ENCODE results near the gene APOB. TPM values are rescaled to one million over a fixed set of nuclear protein-coding genes. Genes with fewer than 3 reads are reported as not detected.

APOB gene
- total and polyA plus RNA-seq, 2 donors: 0.07 to 0.09 TPM

DNA sequence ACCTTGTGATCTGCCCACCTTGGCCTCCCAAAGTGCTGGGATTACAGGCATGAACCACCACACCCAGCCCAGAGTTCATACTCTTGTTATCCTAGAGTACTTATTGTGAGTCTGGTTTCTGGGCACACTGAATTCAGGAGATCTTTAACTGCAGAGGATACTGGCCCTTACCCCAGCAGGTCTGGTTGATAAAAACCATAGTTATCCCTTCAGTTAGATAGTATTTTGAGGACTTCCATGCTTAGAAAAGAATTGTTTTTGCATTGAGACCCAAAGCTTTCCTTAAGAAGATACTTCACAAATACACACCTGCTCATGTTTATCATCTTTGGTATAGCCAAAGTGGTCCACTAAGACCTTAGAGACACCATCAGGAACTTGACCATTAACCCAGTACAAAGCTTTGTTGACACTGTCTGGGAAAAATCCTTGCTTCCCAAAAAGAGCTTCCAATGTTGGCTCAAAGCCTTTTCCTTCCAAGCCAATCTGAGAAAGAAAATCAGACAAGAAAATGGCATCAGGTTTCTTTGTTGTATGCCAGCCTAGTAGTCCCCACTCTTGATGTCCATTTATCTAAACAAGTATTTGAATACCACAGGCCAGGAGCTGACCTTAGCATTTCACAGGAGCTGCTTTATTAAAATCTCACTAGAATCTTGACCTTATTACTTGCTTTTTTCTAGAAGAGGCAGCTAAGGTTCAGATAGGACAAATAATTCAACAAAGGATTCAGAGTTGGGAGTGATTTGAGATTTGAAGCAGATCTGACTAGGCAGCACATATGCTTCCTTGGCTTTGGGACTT is 17.2 kb downstream of the APOB start:
- Histone ChIP-seq H3K27me3 (ENCODE audit: control insufficient read depth in 2 of 2, insufficient read depth in 1 of 2, low read length in 1 of 2) (no peaks in the 10 kb centered on the region), H3K4me1 (ENCODE audit: control insufficient read depth in 2 of 2, insufficient read depth in 2 of 2, low read length in 2 of 2) (no peaks in the 10 kb centered on the region), H3K36me3 (ENCODE audit: control insufficient read depth in 2 of 2, insufficient read depth in 2 of 2, low read length in 1 of 2) (no peaks in the 10 kb centered on the region), H3K27ac (ENCODE audit: low read depth in 1 of 2, low read length in 1 of 2) (no peak overlapping the region), H3K9me3 (ENCODE audit: control insufficient read depth in 2 of 2, insufficient read depth in 1 of 2, low read length in 1 of 2) (no peaks in the 10 kb centered on the region), H3K4me3 (ENCODE audit: low read length in 2 of 2) (no peak overlapping the region)
- no peak for DNase-seq (ENCODE audit: low read depth in 6 of 9, low spot score in 9 of 9)

- no peaks in the 10 kb centered on the region for H3K4me1 ChIP-seq (ENCODE audit: control insufficient read depth in 2 of 2, insufficient read depth in 2 of 2, low read length in 2 of 2)
Observed at GRCh38 chr2:21025690-21026478, 18.0 kb downstream of the APOB start.

DNA sequence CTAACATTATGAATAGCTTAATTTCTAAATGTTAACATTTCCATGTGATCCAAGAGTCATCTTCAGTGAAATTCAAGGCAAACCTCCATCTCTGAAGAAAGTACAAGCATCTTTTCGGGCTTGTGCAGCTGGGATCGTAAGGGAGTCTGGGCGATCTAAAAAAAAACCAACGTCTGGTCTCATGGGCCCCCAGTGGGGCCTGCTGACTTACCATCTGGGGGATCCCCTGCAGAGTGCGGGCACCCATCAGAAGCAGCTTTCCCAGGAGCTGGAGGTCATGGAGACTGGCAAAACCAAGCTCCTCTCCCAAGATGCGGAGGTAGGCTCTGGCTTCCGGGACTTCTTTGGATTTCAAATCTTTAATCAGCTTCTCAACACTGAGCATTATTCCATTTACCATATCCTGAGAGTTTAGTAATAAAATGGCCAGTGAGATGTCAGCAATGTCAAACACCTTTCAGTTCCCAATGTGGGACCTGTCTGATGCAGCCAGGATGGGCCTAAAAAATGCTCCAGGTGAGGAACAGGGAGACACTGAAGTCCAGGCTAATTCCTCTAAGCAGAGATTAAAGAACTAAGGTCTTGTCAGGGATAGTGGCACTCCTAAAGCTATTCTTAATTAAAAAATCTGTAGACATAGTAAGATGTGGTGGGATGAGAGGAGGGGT is 19.0 kb downstream of the APOB start:
- no peaks in the 10 kb centered on the region for H3K36me3 ChIP-seq (ENCODE audit: control insufficient read depth in 2 of 2, insufficient read depth in 2 of 2, low read length in 1 of 2)
- no peaks in the 10 kb centered on the region for H3K9me3 ChIP-seq (ENCODE audit: control insufficient read depth in 2 of 2, insufficient read depth in 1 of 2, low read length in 1 of 2)
- no peaks in the 10 kb centered on the region for H3K27me3 ChIP-seq (ENCODE audit: control insufficient read depth in 2 of 2, insufficient read depth in 1 of 2, low read length in 1 of 2)
- no peak overlapping the region for H3K27ac ChIP-seq (ENCODE audit: low read depth in 1 of 2, low read length in 1 of 2)
- no peak overlapping the region for H3K4me3 ChIP-seq (ENCODE audit: low read length in 2 of 2)
- H3K4me1 ChIP-seq (ENCODE audit: control insufficient read depth in 2 of 2, insufficient read depth in 2 of 2, low read length in 2 of 2): no peaks in the 10 kb centered on the region
- DNase-seq (ENCODE audit: low read depth in 6 of 9, low spot score in 9 of 9): no peak
- WGBS: 94% methylated on average over 7 of the region's 7 CpGs

More at GRCh38 chr2:21025690-21026478, 18.0 kb downstream of the APOB start:
- no peak for DNase-seq (ENCODE audit: low read depth in 6 of 9, low spot score in 9 of 9)
- 89% methylated on average over 11 of the region's 11 CpGs for WGBS
- Histone ChIP-seq H3K9me3 (ENCODE audit: control insufficient read depth in 2 of 2, insufficient read depth in 1 of 2, low read length in 1 of 2) (no peaks in the 10 kb centered on the region), H3K4me3 (ENCODE audit: low read length in 2 of 2) (no peak overlapping the region), H3K36me3 (ENCODE audit: control insufficient read depth in 2 of 2, insufficient read depth in 2 of 2, low read length in 1 of 2) (no peaks in the 10 kb centered on the region), H3K27me3 (ENCODE audit: control insufficient read depth in 2 of 2, insufficient read depth in 1 of 2, low read length in 1 of 2) (no peaks in the 10 kb centered on the region), H3K27ac (ENCODE audit: low read depth in 1 of 2, low read length in 1 of 2) (no peak overlapping the region)

DNA sequence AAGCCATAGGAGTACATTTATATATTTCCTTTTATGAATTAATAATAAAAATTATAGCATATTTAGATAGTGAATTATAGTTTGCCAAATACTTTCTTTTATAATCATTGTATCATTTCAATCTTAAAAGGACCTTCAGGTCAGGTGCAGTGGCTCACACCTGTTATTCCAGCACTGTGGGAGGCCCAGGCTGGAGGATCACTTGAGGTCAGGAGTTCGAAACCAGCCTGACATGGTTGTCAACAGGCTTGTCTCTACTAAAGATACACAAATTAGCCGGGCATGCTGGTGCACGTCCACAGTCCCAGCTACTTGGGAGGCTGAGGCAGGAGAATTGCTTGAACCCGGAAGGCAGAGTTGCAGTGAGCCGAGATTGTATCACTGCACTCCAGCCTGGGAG is 19.7 kb downstream of the APOB start:
- Histone ChIP-seq H3K4me3 (ENCODE audit: low read length in 2 of 2) (no peak overlapping the region), H3K27ac (ENCODE audit: low read depth in 1 of 2, low read length in 1 of 2) (no peak overlapping the region), H3K36me3 (ENCODE audit: control insufficient read depth in 2 of 2, insufficient read depth in 2 of 2, low read length in 1 of 2) (no peaks in the 10 kb centered on the region), H3K27me3 (ENCODE audit: control insufficient read depth in 2 of 2, insufficient read depth in 1 of 2, low read length in 1 of 2) (no peaks in the 10 kb centered on the region), H3K4me1 (ENCODE audit: control insufficient read depth in 2 of 2, insufficient read depth in 2 of 2, low read length in 2 of 2) (no peaks in the 10 kb centered on the region), H3K9me3 (ENCODE audit: control insufficient read depth in 2 of 2, insufficient read depth in 1 of 2, low read length in 1 of 2) (no peaks in the 10 kb centered on the region)
- no peak for DNase-seq (ENCODE audit: low read depth in 6 of 9, low spot score in 9 of 9)
- WGBS: 89% methylated on average over 5 of the region's 5 CpGs

DNA sequence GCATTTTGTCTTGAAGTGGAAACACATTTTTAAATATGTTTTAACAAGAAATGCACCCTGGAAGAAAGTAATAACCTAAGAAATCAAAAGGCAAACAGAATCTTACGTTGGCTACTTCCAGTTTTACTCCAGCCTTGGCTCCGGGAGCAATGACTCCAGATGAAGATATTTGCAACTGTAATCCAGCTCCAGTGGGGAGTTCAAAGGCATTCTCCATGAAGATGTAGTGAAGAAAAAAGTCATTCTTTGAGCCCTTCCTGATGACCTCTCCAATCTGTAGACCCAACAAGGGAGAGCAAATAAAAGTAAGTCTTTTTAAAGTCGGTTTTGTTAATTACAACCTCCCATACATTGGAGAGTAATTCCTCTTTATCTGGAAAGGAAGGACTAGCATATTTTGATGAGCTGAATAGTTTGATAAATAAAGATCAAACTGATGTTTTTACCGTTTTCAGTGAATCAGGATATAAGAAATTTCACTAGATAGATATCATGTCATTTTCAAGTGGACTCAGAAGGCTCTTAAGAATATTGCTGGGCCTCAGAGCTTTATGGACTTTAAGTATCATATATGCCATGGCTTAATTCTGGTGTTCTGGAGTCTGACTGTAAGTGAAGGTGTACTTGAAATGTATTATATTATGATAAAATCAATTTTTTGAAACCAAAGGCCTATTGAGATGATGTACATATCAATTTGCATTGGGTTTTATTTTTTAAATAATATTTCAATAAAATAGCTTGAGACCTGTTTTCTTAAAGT is 20.3 kb downstream of the APOB start:
- Histone ChIP-seq H3K27me3 (ENCODE audit: control insufficient read depth in 2 of 2, insufficient read depth in 1 of 2, low read length in 1 of 2) (no peaks in the 10 kb centered on the region), H3K9me3 (ENCODE audit: control insufficient read depth in 2 of 2, insufficient read depth in 1 of 2, low read length in 1 of 2) (no peaks in the 10 kb centered on the region), H3K27ac (ENCODE audit: low read depth in 1 of 2, low read length in 1 of 2) (no peak overlapping the region), H3K4me3 (ENCODE audit: low read length in 2 of 2) (no peak overlapping the region), H3K36me3 (ENCODE audit: control insufficient read depth in 2 of 2, insufficient read depth in 2 of 2, low read length in 1 of 2) (no peaks in the 10 kb centered on the region), H3K4me1 (ENCODE audit: control insufficient read depth in 2 of 2, insufficient read depth in 2 of 2, low read length in 2 of 2) (no peaks in the 10 kb centered on the region)
- no peak for DNase-seq (ENCODE audit: low read depth in 6 of 9, low spot score in 9 of 9)
- 93% methylated on average over 4 of the region's 4 CpGs for WGBS

GRCh38 chr2:21022792-21023367 is 21.0 kb downstream of the APOB start:
- no peak for DNase-seq (ENCODE audit: low read depth in 6 of 9, low spot score in 9 of 9)
- Histone ChIP-seq H3K27ac (ENCODE audit: low read depth in 1 of 2, low read length in 1 of 2) (no peak overlapping the region), H3K4me3 (ENCODE audit: low read length in 2 of 2) (no peak overlapping the region), H3K36me3 (ENCODE audit: control insufficient read depth in 2 of 2, insufficient read depth in 2 of 2, low read length in 1 of 2) (no peaks in the 10 kb centered on the region), H3K9me3 (ENCODE audit: control insufficient read depth in 2 of 2, insufficient read depth in 1 of 2, low read length in 1 of 2) (no peaks in the 10 kb centered on the region), H3K4me1 (ENCODE audit: control insufficient read depth in 2 of 2, insufficient read depth in 2 of 2, low read length in 2 of 2) (no peaks in the 10 kb centered on the region), H3K27me3 (ENCODE audit: control insufficient read depth in 2 of 2, insufficient read depth in 1 of 2, low read length in 1 of 2) (no peaks in the 10 kb centered on the region)
- WGBS: 96% methylated on average over 8 of the region's 8 CpGs

DNA sequence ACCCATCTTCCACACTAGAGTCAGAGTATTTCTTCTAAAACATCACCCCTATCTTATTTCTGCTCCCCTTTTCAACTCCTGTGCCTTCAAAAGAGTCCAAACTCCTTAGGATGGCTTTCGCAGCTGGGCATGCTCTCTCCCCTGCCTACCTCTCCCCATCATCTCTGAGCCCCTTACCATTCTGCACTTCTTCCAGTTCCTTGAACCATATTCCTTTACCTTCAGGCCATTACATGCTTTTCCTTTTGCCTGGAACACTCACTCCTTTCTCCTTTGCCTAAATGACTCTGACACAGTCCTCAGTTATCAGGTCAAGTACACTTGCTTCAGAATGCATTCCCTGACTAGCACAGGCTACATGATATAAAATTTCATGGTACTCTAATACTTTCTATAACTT is 22.4 kb downstream of the APOB start:
- Histone ChIP-seq H3K4me1 (ENCODE audit: control insufficient read depth in 2 of 2, insufficient read depth in 2 of 2, low read length in 2 of 2) (no peaks in the 10 kb centered on the region), H3K9me3 (ENCODE audit: control insufficient read depth in 2 of 2, insufficient read depth in 1 of 2, low read length in 1 of 2) (no peaks in the 10 kb centered on the region), H3K36me3 (ENCODE audit: control insufficient read depth in 2 of 2, insufficient read depth in 2 of 2, low read length in 1 of 2) (no peaks in the 10 kb centered on the region), H3K4me3 (ENCODE audit: low read length in 2 of 2) (no peak overlapping the region), H3K27me3 (ENCODE audit: control insufficient read depth in 2 of 2, insufficient read depth in 1 of 2, low read length in 1 of 2) (no peaks in the 10 kb centered on the region), H3K27ac (ENCODE audit: low read depth in 1 of 2, low read length in 1 of 2) (no peak overlapping the region)
- DNase-seq (ENCODE audit: low read depth in 6 of 9, low spot score in 9 of 9): no peak
- 98% methylated on average over 1 of the region's 1 CpG for WGBS

DNA sequence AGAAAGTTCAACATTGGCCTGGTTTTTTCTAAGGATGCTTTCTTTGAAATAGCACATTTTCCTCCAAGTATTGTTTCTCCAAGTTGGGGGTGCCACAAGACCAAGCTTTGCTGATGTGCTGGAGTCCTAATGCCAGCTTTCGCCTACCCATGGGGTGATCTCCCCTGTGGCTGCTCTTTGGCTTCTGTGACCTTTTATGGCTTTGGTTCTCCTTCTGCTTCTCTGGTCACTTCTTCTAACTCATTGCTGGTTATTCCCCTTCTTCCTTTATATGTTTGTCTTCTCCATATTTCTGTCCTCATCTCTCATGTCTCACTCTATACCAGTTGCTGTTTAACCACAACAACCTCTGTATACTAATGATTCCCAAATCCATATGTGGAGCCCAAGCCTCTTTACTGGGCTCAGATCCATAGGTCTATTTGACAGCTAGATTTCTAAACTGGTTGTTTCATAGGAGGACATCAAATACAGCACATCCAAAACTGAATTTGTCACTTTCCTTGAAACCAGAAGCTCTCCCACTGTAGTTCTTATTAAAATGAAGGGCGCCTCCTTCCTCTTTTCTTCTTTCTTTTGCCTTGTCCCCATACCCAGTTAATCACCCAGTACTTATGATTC is 23.1 kb downstream of the APOB start:
- Histone ChIP-seq H3K4me1 (ENCODE audit: control insufficient read depth in 2 of 2, insufficient read depth in 2 of 2, low read length in 2 of 2) (no peaks in the 10 kb centered on the region), H3K27me3 (ENCODE audit: control insufficient read depth in 2 of 2, insufficient read depth in 1 of 2, low read length in 1 of 2) (no peaks in the 10 kb centered on the region), H3K9me3 (ENCODE audit: control insufficient read depth in 2 of 2, insufficient read depth in 1 of 2, low read length in 1 of 2) (no peaks in the 10 kb centered on the region), H3K4me3 (ENCODE audit: low read length in 2 of 2) (no peak overlapping the region), H3K27ac (ENCODE audit: low read depth in 1 of 2, low read length in 1 of 2) (no peak overlapping the region), H3K36me3 (ENCODE audit: control insufficient read depth in 2 of 2, insufficient read depth in 2 of 2, low read length in 1 of 2) (no peaks in the 10 kb centered on the region)
- no peak for DNase-seq (ENCODE audit: low read depth in 6 of 9, low spot score in 9 of 9)
- 97% methylated on average over 2 of the region's 2 CpGs for WGBS

Data from thymus (tissue), 11 donors.